Osteocyte (in vitro differentiated cells): ENCODE data around the gene DCAF6. TPM values are rescaled to one million over a fixed set of nuclear protein-coding genes. Genes with fewer than 3 reads are reported as not detected.

Source experiments
- DNase-seq: peaks from one replicate; pipeline ENCODE4 v3.0.0; 2021; ENCODE audit warnings: mixed read lengths; ENCODE audit not compliant: unreplicated experiment; ENCODE audit errors: extremely low spot score
- H3K27ac Mint-ChIP-seq: one replicate; pipeline ENCODE4 v1.8.0; 2021; ENCODE audit warnings: mild to moderate bottlenecking, mixed read lengths; ENCODE audit not compliant: unreplicated experiment
- H3K27me3 Mint-ChIP-seq: one replicate; pipeline ENCODE4 v1.8.0; 2021; ENCODE audit warnings: mixed read lengths; ENCODE audit not compliant: unreplicated experiment
- H3K36me3 Mint-ChIP-seq: one replicate; pipeline ENCODE4 v1.8.0; 2021; ENCODE audit warnings: mixed read lengths; ENCODE audit not compliant: unreplicated experiment
- H3K4me1 Mint-ChIP-seq: one replicate; pipeline ENCODE4 v1.8.0; 2021; ENCODE audit warnings: mixed read lengths; ENCODE audit not compliant: unreplicated experiment
- H3K4me3 Mint-ChIP-seq: one replicate; pipeline ENCODE4 v1.8.0; 2021; ENCODE audit warnings: mild to moderate bottlenecking, moderate library complexity, mixed read lengths; ENCODE audit not compliant: unreplicated experiment
- H3K9me3 Mint-ChIP-seq: one replicate; pipeline ENCODE4 v1.8.0; 2021; ENCODE audit warnings: mixed read lengths; ENCODE audit not compliant: unreplicated experiment
- total RNA-seq: library from RNA; stranded (reverse); gene quantifications from 2 replicates; pipeline ENCODE4 v1.2.1, GENCODE V29; 2021
- TF ChIP-seq, protein P1 (sequence below): fragments of 200-600 bp; sonication (generic); IDR thresholded peaks from 2 replicates; pipeline ENCODE4 v1.5.0; 2021; ENCODE audit warnings: antibody characterized with exemption, mild to moderate bottlenecking, moderate library complexity

The DCAF6 gene
- total RNA-seq, 1 donor from 2014 or later, result 56.8 TPM

DNA sequence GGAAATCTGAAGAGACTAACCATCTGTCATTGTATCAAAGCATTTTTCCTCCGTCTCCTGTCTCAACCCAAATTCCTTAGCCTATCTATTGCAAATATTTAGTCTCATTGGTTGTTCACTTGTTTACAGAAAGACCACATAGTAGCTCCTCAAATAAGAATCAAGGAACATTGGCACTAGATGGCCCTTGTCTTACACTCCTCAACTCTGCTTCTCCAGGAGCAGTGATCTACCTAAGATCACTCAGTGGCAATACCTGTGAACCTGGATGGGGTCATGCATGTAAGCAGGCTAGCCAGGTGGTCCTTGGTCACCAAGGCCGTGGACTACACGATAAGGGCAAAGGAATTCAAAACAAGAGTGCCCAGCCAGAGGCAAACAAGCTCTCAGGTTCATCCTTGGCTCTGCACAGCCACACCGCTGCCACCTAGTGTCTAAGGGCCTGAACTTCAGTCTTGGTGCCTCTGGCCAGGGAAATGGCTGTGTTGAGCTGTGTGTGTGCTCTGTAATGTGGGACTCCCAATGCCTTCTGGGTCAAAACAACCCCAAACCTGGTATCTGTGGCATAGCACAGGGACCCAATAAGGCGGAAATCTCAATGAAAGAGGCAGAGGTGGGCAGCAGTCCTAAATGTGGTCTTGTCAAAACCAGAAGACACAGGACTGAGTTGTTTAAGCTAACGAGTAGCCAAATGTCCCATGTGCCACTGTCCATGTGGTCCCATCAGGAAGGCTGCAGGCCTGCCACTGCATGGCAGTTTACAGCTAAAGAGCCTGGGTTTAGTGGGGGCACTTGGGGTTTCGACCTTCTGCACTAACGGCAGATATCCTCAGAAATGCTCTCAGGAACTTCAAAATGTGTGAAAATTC is 145.8 kb downstream of the DCAF6 start:
- Mint-ChIP-seq H3K36me3 (peaks cover 20% of the 10 kb centered on the region), H3K9me3 (no peaks in the 10 kb centered on the region), H3K4me3 (no peak overlapping the region), H3K4me1 (peaks cover 12% of the 10 kb centered on the region), H3K27ac (peak overlapping the region; percentile 36), H3K27me3 (no peaks in the 10 kb centered on the region)
- TF ChIP-seq, protein P1, sequence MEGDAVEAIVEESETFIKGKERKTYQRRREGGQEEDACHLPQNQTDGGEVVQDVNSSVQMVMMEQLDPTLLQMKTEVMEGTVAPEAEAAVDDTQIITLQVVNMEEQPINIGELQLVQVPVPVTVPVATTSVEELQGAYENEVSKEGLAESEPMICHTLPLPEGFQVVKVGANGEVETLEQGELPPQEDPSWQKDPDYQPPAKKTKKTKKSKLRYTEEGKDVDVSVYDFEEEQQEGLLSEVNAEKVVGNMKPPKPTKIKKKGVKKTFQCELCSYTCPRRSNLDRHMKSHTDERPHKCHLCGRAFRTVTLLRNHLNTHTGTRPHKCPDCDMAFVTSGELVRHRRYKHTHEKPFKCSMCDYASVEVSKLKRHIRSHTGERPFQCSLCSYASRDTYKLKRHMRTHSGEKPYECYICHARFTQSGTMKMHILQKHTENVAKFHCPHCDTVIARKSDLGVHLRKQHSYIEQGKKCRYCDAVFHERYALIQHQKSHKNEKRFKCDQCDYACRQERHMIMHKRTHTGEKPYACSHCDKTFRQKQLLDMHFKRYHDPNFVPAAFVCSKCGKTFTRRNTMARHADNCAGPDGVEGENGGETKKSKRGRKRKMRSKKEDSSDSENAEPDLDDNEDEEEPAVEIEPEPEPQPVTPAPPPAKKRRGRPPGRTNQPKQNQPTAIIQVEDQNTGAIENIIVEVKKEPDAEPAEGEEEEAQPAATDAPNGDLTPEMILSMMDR, result peak; percentile 89
- peak; percentile 89 for DNase-seq

DNA sequence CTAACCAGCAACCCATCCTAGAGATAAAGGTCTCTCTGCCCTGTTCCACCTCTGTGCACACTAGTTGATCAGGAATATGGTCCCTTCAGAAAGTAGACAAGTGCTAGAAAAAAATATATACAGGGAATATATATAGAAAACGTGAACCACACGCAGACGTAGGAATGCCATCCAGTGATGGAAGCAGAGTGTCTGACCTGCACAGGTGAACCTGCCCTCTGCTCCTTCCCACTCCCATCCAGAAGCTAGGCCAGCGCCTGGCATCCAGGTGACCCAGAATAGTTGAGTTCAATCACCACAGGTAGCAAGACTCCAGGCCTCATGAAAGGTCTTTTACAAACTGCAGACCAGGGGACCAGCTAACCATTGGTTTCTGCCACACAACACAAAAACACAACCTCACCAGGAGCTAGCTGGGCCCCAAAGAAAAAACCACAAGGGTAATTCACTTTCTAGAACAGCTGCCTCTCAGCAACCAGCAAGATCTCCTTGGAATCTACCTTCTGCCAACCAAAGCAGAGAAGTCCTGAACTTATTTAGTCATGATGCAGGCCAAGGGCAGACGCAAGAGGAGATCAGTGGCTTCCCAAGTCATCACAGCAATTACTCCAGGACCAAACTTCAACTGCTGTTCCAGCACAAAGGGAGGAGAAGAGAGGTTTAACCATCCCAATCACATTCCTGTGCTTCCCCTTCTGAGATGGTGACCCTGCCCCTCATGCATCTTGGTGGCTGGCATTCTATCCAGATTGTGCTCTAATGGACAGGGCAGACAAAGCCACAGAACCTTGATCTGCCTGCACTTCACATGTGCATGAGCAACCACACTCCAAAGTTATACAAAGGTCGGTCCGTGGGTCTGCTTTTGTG is 147.2 kb downstream of the DCAF6 start:
- no peak overlapping the region for H3K27ac Mint-ChIP-seq
- TF ChIP-seq, protein P1, result no peak
- H3K27me3 Mint-ChIP-seq, result no peaks in the 10 kb centered on the region
- no peaks in the 10 kb centered on the region for H3K9me3 Mint-ChIP-seq
- peaks cover 21% of the 10 kb centered on the region for H3K36me3 Mint-ChIP-seq
- peak; percentile 48 for DNase-seq
- no peak overlapping the region for H3K4me3 Mint-ChIP-seq
- H3K4me1 Mint-ChIP-seq, result peaks cover 12% of the 10 kb centered on the region

DNA sequence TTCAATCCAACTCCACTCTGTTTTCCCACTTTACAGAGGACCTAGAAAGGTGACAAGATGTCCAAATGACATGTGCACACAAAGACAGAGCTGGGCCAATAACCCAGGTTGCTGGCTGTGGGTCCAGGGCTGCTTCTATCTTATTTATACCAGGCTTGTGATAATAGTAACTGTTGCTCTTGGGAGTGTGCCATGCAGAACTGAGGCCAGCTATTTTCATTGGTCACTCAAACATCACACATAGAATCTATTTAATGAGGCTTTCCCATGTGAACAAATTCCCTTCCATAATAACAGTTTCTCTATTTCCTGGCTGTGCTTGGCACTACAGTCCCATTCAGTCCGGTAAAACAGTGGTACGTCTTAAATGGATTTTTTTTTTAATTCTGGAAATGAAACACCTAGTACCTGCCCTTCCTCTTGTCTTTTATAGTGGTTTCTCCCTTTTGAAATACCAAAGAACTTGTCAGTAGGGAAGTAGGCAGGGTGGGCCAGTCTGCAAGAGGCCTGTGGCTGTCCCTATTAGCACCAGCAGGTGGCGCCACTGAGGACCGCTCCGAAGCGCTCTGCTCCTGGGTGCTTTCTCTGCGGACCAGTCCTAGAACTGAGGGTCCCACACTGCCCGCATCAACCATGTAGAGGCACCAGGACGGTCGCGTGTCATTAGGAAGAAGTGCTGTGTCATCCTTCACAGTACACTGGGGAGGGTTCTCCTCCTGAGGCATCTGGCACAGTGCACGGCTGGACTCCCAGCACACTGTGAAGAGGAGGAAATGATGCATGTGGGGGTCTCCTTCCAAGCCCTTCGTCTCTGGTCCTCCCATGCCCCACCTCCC is 148.1 kb downstream of the DCAF6 start:
- H3K27me3 Mint-ChIP-seq, result no peaks in the 10 kb centered on the region
- no peaks in the 10 kb centered on the region for H3K9me3 Mint-ChIP-seq
- no peak overlapping the region for H3K27ac Mint-ChIP-seq
- peaks cover 24% of the 10 kb centered on the region for H3K36me3 Mint-ChIP-seq
- TF ChIP-seq, protein P1, result peak; percentile 87
- no peak overlapping the region for H3K4me3 Mint-ChIP-seq
- DNase-seq, result no peak
- peaks cover 14% of the 10 kb centered on the region for H3K4me1 Mint-ChIP-seq

DNA sequence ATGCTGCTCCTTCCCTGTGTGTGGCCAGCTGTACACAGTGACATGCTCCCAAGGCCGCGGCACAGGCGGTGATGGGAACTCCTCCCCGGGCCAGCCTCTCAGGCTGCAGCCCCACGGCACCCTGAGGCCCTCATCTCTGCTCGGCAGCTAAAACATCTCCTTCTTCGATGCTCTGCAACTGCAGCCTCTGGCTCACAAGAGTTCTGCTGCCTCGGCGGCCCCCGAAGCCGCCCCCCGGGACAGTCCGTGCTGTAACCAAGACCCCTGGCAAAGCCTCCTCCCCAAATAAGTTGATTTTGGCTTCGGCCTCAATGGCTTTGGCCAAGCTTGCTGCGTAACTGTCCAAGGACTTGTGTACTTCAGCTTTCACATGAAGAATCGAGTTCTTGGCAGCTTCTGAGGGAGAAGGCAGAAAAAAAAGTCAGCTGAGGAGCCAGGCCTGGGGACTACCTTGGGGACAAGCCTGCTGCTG is 149.0 kb downstream of the DCAF6 start:
- H3K4me1 Mint-ChIP-seq, result peaks cover 11% of the 10 kb centered on the region
- DNase-seq, result peak; percentile 59
- TF ChIP-seq, protein P1, result no peak
- H3K27me3 Mint-ChIP-seq, result no peaks in the 10 kb centered on the region
- peaks cover 28% of the 10 kb centered on the region for H3K36me3 Mint-ChIP-seq
- no peak overlapping the region for H3K4me3 Mint-ChIP-seq
- H3K27ac Mint-ChIP-seq, result no peak overlapping the region
- H3K9me3 Mint-ChIP-seq, result no peaks in the 10 kb centered on the region
